ENCODE results near the gene METTL1.
A peak's percentile ranks its signal among the peaks of the same experiment; 100 is the strongest.

Gene METTL1

GRCh38 chr12:57767305-57767698 lies 4.6 kb downstream of the METTL1 start:
- no peak for DNase-seq

DNA sequence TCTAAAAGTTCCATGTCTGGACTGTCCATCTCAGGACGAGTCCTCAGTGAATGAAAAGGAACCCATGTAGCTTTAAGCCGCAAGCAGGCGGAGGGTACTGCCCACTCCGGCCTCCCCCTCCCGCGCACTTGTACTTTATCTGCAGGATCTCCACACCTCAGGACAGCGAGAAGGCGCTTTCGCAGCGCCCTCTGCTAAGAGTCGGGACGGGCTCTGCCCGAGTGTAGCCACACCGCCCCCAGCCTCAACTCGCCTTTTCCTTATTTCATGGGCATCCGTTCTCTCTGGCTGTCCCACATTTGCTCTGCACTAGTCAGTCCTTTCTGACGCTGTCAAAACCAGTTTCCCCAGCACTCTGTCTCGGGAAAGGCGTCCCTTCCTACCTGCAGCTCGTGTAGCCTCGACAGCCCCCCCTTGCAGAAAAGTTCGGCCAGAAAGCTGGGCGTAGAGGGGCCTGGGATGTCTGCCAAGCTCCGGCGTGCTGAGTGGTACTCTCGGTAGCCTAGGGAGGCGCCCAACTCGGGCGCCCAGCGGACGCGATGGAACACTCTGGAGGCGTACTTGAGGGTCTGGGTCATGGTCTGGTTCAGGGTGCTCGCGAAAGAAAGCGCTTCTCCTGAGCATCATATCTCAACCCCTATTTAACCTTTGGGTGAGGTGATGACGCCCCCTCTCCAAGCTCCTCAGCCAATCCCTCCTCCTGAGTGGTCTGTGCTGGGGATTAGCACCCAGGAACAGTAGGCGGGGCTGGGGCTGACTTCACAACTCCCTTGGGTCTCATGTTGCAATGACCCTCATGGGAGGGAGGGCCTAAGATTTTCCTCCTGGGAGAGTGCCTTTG lies 5.2 kb downstream of the METTL1 start, which contains the start of gene CYP27B1:
Gene CYP27B1 (minus strand): TSS at position 615 of the 841 bp plus-strand sequence. CDS start 37 bp downstream, at position 578.
- DNase-seq = no peak

- no peak for DNase-seq
Measured at GRCh38 chr12:57765698-57766463, 6.0 kb downstream of the METTL1 start.

GRCh38 chr12:57765003-57765697 lies 6.8 kb downstream of the METTL1 start:
- DNase-seq = no peak

DNA sequence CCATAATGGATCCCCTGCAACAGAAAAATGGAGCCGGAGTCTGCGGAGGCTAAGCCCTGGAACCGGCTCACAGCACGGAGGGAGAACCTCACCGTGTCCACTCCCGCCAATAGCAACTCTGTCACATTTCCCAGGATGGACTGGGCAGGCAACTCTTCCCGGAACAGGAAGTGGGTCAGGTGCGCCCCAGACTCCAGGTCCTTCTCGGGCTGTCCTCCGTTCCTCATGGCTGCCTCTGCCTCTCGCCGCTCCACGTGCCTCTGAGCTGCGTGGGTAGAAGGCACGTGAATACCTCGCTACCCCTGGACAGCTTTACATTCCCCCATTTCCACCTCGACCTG lies 7.3 kb downstream of the METTL1 start:
- no peak for DNase-seq

DNA sequence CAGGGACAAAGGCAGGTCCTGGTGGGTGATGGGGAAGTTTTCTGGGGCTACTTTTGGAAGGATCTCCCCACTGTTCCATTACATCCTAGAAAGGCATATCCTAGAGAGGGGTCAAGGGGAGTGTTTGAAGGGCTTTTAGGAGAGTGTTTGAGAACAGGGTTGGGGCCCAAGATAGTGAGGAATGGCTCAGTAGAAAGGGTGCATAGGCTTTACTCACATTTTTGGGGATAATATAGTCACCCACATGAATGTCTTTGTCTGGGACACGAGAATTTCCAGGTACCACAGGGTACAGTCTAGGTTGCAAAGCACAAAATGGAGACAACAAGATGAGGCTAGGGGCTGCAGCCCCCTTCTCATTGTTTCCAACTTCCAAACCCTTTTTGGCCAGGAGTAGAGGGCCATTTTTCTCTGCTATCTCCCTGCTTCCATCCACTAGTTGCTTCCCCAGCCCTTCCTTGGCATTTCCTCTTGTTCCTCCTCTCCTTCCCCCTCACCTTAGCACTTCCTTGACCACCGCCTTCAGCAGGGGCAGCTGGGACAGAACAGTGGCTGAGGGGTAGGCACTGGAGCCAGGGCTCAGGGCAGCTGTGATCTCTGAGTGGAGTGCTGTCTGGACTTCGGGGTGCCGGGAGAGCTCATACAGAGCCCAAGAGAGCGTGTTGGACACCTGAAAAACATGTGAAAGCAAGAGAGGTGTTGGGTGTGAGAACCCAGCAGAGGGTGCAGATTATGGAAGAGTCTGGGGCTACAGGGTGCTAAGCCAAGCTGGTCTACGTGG lies 7.8 kb downstream of the METTL1 start:
- no peak for DNase-seq

DNA sequence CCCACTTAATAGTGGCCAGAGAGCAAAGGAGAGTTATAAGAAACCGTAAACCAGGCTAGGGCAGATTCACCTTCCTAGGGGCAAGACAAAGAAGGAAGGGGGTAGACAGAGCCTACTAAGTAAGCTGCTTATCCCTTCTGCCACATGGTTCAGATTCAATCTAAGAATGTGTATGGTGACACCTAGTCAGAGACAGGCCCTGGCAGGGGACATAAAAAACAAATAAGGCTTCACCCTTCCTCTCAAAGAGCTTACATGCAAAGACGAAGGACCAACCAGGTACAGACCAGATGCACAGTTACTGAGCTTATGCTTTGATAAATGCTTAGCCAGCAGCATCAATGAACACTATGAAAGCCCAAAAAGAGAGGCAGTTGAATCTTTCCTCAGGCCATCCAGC lies 9.4 kb downstream of the METTL1 start:
- no peak for DNase-seq

DNA sequence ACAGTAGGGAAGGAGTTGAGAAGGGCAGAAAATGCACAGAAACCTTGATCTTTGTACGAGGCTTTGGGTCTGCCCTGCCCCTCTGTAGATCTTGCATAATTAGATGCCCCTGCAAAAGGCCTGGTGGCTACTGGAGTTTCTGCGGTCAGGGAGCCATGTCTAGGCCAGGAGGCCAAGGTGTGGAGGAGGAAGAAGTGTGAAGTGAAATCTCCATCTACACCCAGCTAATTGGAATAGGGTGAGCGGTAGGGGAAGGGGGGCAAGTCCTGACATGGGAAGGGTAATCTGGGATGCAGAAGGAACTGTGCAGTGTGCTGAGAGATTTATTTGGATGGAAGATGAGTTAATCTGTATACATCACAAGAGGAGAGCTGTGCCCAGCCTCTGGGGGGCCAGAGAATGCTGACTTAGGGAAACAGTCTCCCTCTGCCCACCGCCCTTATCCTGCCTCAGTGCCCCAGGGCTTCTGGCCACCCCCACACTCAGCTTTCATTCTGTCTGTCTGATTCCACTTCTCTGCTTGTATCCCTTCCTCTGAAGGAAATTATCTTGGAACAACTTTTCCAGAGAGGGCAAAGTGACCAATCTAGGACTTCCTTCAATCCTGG lies 10.4 kb downstream of the METTL1 start:
- DNase-seq = no peak

GRCh38 chr12:57760347-57760982 lies 11.4 kb downstream of the METTL1 start:
- no peak for DNase-seq

- DNase-seq = no peak
Measured at GRCh38 chr12:57759360-57759980, 12.4 kb downstream of the METTL1 start.

- no peak for DNase-seq
Measured at GRCh38 chr12:57758552-57759359, 13.1 kb downstream of the METTL1 start.

- no peak for DNase-seq
Measured at GRCh38 chr12:57757771-57758170, 14.1 kb downstream of the METTL1 start.

GRCh38 chr12:57756406-57757341 lies 15.2 kb downstream of the METTL1 start:
- peak; percentile 64 for DNase-seq

GRCh38 chr12:57755454-57756372 lies 16.2 kb downstream of the METTL1 start:
- DNase-seq = no peak

GRCh38 chr12:57755194-57755453 lies 16.8 kb downstream of the METTL1 start:
- no peak for DNase-seq

- peak; percentile 83 for DNase-seq
Measured at GRCh38 chr12:57754411-57755193, 17.3 kb downstream of the METTL1 start, which contains the start of gene MARCHF9. MARCHF9 (plus strand) TSS chr12:57755103; CDS start chr12:57755529, 426 bp downstream.

DNA sequence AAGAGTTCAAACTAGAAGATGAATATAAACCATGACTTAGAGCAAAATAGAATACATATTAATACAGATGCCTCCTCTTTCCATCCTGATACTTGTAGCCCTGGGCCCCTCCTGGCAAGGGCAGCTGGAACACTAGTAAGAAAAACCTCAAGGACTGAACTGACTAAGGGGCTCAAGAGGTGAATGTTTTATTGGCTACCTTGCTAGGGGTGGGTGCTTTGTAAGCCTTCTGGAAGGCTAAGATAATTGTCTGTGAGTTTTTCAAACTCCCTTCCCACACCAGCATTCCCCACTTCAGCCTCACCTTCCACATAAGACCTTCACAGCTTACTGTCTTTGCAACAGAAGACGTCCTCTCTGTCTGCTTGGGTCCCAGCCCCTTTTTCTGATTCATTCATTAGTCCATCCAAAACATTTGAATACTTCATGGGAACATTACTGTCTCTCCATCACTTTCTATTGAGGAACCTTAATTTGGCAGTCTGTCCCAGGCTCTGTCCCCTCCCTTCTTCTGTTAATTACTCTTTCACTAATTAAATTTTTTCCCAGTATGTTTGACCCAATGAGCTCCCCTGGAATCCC lies 18.1 kb downstream of the METTL1 start:
- no peak for DNase-seq
